Fibroblast of skin of left quadriceps (primary cell): Measurements from ENCODE around the gene DNAJC25.
"Not testable (repeated sequence)": the region's sequence is repeated elsewhere in the genome, so short reads cannot be mapped to it uniquely, and the experiment has no call there.

Experiments
- DNase-seq, 2 experiments: peaks; one replicate each; pipeline ENCODE4 v3.0.0-alpha.2; 2013; ENCODE audit warnings: low read depth in 2 of 2

The DNAJC25 gene

GRCh38 chr9:111663301-111663823, 32.2 kb downstream of the DNAJC25 start:
- no peak for DNase-seq

- DNase-seq = no peak
Measured at GRCh38 chr9:111668026-111668573, 37.0 kb downstream of the DNAJC25 start.

DNA sequence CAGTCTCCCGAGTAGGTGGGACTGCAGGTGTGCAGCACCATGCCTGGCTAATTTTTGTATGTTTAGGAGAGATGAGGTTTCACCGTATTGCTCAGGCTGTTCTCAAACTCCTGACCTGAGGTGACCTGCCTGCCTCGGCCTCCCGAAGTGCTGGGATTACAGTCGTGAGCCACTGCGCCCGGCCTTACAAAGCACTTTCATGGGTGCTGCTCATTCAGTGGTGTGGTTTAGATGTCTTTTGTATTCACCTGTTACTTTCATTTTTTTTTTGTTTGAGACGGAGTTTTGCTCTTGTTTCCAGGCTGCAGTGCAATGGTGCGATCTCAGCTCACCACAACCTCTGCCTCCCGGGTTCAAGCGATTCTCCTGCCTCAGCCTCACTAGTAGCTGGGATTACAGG, 37.5 kb downstream of the DNAJC25 start:
- not testable (repeated sequence) for DNase-seq

- no peak for DNase-seq
Measured at GRCh38 chr9:111674319-111674718, 43.2 kb downstream of the DNAJC25 start.

GRCh38 chr9:111676116-111676515, 45.0 kb downstream of the DNAJC25 start:
- no peak for DNase-seq

DNA sequence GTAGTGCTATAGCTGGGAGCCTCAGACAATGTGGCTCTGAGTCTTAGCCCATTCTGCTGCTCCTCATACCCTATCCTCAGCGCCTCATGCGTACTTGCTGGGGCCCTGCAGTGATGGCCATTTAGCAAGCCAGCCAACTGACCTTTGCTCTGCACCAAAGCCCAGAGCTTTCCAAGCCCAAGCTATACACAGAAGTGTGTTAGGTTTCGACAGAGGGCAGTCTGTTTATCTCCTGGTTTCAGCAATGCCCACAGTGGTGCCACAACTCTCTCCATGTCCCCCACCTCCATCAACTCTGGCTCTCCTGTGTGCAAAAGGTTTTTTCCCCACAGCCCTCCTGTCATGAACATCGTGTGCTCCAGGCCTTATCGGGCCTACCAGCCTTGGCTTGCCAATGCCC, 47.2 kb downstream of the DNAJC25 start:
- DNase-seq = no peak

GRCh38 chr9:111679199-111679598, 48.1 kb downstream of the DNAJC25 start:
- no peak for DNase-seq

DNA sequence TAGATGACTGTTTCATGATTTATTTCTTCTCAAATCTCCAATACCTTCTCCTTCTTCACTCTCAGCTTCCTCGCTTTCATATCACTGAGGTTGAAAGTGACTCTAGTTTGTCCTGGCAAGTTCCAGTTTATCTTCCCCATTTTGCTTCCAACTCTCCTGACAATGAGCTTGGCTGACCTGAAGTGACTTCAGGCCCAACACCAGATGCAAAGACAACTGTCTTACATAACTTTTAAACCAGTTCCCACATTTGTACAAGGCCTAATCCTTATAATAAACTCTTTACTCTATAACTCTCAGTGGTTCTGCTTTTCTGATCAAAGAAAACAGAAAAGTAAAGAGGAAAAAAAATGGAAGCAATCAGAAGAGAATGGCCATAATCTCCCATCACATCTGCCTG, 52.3 kb downstream of the DNAJC25 start:
- DNase-seq = no peak

DNA sequence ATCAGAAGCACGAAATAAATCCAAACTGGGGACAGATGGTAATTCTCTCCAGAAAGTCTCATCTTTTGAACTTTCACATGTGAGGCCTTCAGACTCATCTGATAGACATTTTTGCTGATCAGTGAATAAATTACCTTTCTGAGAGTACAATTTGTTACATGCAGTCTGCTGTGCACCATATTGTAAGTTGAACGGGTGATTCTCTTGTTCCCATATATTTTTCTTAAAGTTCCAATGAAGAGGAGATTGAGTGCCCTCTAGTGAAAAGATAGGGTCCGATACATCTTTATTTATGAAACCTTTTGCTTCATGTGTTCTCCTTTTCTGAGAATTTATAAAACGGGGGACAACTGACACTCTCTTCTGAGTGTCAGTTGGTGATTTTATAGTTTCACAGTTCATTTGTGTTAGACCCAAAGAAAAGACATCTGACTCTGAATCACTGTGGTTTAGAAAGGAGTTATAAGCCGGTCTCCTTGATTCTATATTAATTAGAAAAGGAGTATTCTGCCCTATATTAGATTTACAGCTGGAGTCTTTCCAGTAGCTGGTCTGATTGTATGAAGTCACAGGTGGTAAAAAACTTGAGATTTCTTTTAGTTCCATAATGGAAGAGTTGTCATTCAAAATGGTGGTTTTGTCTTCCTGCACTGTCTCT, 60.7 kb downstream of the DNAJC25 start:
- DNase-seq = peak; percentile 15 to 22

GRCh38 chr9:111696796-111697195, 65.7 kb downstream of the DNAJC25 start:
- DNase-seq = no peak

GRCh38 chr9:111700776-111701175, 69.6 kb downstream of the DNAJC25 start:
- DNase-seq = no peak
